ENCODE results near the gene NUP93.

NUP93 gene

DNA sequence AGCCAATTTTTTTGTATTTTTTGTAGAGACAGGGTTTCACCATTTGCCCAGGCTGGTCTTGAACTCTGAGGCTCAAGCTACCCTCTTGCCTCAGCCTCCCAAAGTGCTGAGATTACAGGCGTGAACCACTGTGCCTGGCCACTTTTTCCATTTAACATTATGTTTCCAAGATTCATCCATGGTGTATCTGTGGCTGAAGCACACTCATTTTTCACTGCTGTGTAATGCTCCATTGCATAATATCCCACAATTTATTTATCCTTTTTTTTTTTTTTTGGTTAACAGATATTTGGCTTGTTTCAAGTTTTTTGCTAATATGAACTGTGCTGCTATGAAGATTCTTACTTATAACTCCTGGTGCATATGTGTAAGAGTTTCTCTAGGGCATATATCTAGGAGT is 1.9 kb upstream of the NUP93 start:
- Histone ChIP-seq H3F3A (ENCODE audit: insufficient read depth, low read length) (no peaks in the 10 kb centered on the region), H3K79me2 (ENCODE audit: low read length) (peaks cover 30% of the 10 kb centered on the region), H3K4me3 (ENCODE audit: low read length) (no peak overlapping the region), H3K9me2 (replicated peaks; ENCODE audit: insufficient read depth, low read length) (no peaks in the 10 kb centered on the region), H3K36me3 (replicated peaks; ENCODE audit: insufficient read depth, low read length) (no peaks in the 10 kb centered on the region), H3K9ac (ENCODE audit: low read length) (no peak overlapping the region), H3K27me3 (replicated peaks; ENCODE audit: insufficient read depth, low read length) (no peaks in the 10 kb centered on the region), H3K4me1 (ENCODE audit: low read length) (peaks cover 10% of the 10 kb centered on the region), H3K27ac (ENCODE audit: low read length) (no peak overlapping the region), H2AFZ (ENCODE audit: low read length) (no peak overlapping the region), H3K4me2 (ENCODE audit: low read depth, low read length) (no peak overlapping the region), H3K9me3 (replicated peaks; ENCODE audit: insufficient read depth, low read length) (no peaks in the 10 kb centered on the region), H4K20me1 (ENCODE audit: insufficient read depth, low read length) (no peaks in the 10 kb centered on the region)
- TF ChIP-seq, protein P1, sequence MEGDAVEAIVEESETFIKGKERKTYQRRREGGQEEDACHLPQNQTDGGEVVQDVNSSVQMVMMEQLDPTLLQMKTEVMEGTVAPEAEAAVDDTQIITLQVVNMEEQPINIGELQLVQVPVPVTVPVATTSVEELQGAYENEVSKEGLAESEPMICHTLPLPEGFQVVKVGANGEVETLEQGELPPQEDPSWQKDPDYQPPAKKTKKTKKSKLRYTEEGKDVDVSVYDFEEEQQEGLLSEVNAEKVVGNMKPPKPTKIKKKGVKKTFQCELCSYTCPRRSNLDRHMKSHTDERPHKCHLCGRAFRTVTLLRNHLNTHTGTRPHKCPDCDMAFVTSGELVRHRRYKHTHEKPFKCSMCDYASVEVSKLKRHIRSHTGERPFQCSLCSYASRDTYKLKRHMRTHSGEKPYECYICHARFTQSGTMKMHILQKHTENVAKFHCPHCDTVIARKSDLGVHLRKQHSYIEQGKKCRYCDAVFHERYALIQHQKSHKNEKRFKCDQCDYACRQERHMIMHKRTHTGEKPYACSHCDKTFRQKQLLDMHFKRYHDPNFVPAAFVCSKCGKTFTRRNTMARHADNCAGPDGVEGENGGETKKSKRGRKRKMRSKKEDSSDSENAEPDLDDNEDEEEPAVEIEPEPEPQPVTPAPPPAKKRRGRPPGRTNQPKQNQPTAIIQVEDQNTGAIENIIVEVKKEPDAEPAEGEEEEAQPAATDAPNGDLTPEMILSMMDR (IDR thresholded peaks at IDR 0.05; ENCODE audit: low read length) = no peak
- TF ChIP-seq EZH2phosphoT487 (IDR thresholded peaks at IDR 0.05; ENCODE audit: low read length) (no peak), EZH2 (optimal IDR thresholded peaks at IDR 0.05; ENCODE audit: low read depth, low read length) (no peak)
- no peak for DNase-seq

DNA sequence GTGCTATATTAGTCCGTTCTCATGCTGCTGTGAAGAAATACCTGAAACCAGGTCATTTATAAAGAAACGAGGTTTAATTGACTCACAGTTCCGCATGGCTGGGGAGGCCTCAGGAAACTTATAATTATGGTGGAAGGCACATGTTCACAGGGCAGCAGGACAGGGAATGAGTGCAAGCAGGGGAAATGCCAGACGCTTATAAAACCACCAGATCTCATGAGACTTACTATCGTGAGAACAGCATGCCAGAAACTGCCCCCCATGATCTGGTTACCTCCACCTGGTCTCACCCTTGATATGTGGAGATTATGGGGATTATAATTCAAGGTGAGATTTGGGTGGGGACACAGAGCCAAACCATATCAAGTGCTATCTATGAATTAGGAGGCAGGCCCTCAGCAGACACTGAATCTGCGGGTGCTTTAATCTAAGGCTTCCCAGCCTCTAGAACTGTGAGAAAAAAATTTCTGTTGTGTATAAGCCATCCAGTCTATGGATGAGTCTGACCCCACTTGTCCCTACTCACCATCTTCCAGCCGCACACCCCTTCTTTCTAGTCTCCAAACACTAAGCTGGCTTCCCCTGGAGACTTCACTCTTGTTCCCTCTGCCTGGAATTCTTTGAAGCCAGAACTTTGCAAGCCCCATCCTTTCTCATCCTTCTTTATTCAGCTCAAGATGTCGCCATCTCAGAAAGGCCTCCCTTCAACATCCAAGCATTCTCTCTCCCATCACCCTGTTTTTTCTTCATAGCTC is 772 bp upstream of the NUP93 start:
- H4K20me1 ChIP-seq (ENCODE audit: insufficient read depth, low read length) = no peaks in the 10 kb centered on the region
- no peaks in the 10 kb centered on the region for H3F3A ChIP-seq (ENCODE audit: insufficient read depth, low read length)
- H3K4me2 ChIP-seq (ENCODE audit: low read depth, low read length) = peak overlapping the region; percentile 97
- no peaks in the 10 kb centered on the region for H3K27me3 ChIP-seq (replicated peaks; ENCODE audit: insufficient read depth, low read length)
- H3K27ac ChIP-seq (ENCODE audit: low read length) = no peak overlapping the region
- no peaks in the 10 kb centered on the region for H3K9me2 ChIP-seq (replicated peaks; ENCODE audit: insufficient read depth, low read length)
- peaks cover 10% of the 10 kb centered on the region for H3K4me1 ChIP-seq (ENCODE audit: low read length)
- H3K79me2 ChIP-seq (ENCODE audit: low read length) = peaks cover 41% of the 10 kb centered on the region
- DNase-seq = no peak
- peak overlapping the region; percentile 60 for H3K9ac ChIP-seq (ENCODE audit: low read length)
- peak overlapping the region; percentile 97 for H2AFZ ChIP-seq (ENCODE audit: low read length)
- H3K4me3 ChIP-seq (ENCODE audit: low read length) = peak overlapping the region; percentile 90
- TF ChIP-seq, protein P1 (IDR thresholded peaks at IDR 0.05; ENCODE audit: low read length) = no peak
- no peak for TF ChIP-seq EZH2phosphoT487 (IDR thresholded peaks at IDR 0.05; ENCODE audit: low read length)
- TF ChIP-seq EZH2 (optimal IDR thresholded peaks at IDR 0.05; ENCODE audit: low read depth, low read length) = no peak
- no peaks in the 10 kb centered on the region for H3K36me3 ChIP-seq (replicated peaks; ENCODE audit: insufficient read depth, low read length)
- no peaks in the 10 kb centered on the region for H3K9me3 ChIP-seq (replicated peaks; ENCODE audit: insufficient read depth, low read length)

DNA sequence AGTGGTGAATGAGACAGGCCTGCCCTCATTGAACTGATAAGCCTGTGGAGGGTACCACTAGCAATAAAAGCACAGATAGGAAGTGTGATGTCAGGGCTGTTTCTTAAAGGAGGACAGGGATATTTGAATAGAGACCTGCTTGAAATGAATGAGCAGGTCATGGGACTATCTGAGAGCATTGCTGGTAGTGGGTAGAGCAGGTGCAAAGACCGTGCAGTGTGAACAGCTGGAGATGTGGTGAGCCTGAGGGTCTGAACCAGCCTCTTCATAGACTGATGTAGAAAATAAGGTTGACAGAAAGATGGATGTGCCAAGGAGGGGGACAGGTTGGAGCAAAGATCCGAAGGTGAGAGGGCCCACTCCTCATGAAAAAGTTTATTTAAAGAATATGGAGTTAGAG is 2.4 kb downstream of the NUP93 start:
- Histone ChIP-seq H3K9me2 (replicated peaks; ENCODE audit: insufficient read depth, low read length) (no peaks in the 10 kb centered on the region), H4K20me1 (ENCODE audit: insufficient read depth, low read length) (no peaks in the 10 kb centered on the region), H2AFZ (ENCODE audit: low read length) (no peak overlapping the region), H3K4me3 (ENCODE audit: low read length) (no peak overlapping the region), H3F3A (ENCODE audit: insufficient read depth, low read length) (no peaks in the 10 kb centered on the region), H3K9ac (ENCODE audit: low read length) (no peak overlapping the region), H3K79me2 (ENCODE audit: low read length) (peaks cover 73% of the 10 kb centered on the region), H3K27me3 (replicated peaks; ENCODE audit: insufficient read depth, low read length) (no peaks in the 10 kb centered on the region), H3K4me1 (ENCODE audit: low read length) (peaks cover 10% of the 10 kb centered on the region), H3K36me3 (replicated peaks; ENCODE audit: insufficient read depth, low read length) (no peaks in the 10 kb centered on the region), H3K9me3 (replicated peaks; ENCODE audit: insufficient read depth, low read length) (no peaks in the 10 kb centered on the region), H3K4me2 (ENCODE audit: low read depth, low read length) (no peak overlapping the region), H3K27ac (ENCODE audit: low read length) (no peak overlapping the region)
- TF ChIP-seq EZH2 (optimal IDR thresholded peaks at IDR 0.05; ENCODE audit: low read depth, low read length) = no peak
- TF ChIP-seq EZH2phosphoT487 (IDR thresholded peaks at IDR 0.05; ENCODE audit: low read length) = no peak
- TF ChIP-seq, protein P1 (IDR thresholded peaks at IDR 0.05; ENCODE audit: low read length) = no peak
- no peak for DNase-seq

Data from MM.1S (cell line).